HepG2 (cell line): ENCODE results near the gene MOCS1. TPM values are rescaled to one million over a fixed set of nuclear protein-coding genes. Genes with fewer than 3 reads are reported as not detected.

Source experiments
- ATAC-seq: fragments of 200-7000 bp; cut with Tn5 transposase; 3 replicates; pipeline ENCODE4 v1.9.1; 2020; ENCODE audit warnings: mild to moderate bottlenecking, moderate library complexity
- BruUV-seq: library from RNA; stranded (reverse); fragments of 400-500 nt; replicated peaks from 2 replicates; lab custom pipeline; 2021; lab: Mats Ljungman, UMichigan
- CTCF ChIA-PET: fragments of 300-600 bp; formaldehyde crosslinking; extraction: SDS; loops from one replicate; lab custom pipeline; 2021; ENCODE audit warnings: low total read pairs, inconsistent platforms, low intra/inter-chr PET ratio; lab: Yijun Ruan, JAX
- POLR2A ChIA-PET: fragments of 350-600 bp; sonication (Branson Sonifier 250); formaldehyde crosslinking; loops from one replicate; lab custom pipeline; 2020; ENCODE audit warnings: antibody characterized with exemption, inconsistent platforms; lab: Yijun Ruan, JAX
- DNase-seq: peaks from one replicate; pipeline ENCODE4 v3.0.0-alpha.2; 2015; ENCODE audit warnings: low spot score
- FAIRE-seq: peaks from 3 replicates; lab custom pipeline; 2011; peaks lifted over from hg19 to GRCh38; lab: Jason Lieb, UNC
- H2AFZ ChIP-seq: one replicate; pipeline ENCODE4 v1.6.1; 2011; ENCODE audit warnings: low read length, inconsistent platforms
- H3K27ac ChIP-seq: fragments of 300-600 bp; 3 replicates; pipeline ENCODE4 v1.8.0; 2011; ENCODE audit warnings: mixed run types, mild to moderate bottlenecking, mixed read lengths, low read length, inconsistent platforms; ENCODE audit not compliant: insufficient read depth; ENCODE audit errors: extremely low read length
- H3K27me3 ChIP-seq, 2 experiments: fragments of 200-600 bp in 1 of 2; 2 replicates in 1 of 2; 3 replicates in 1 of 2; pipeline versions ENCODE4 v1.6.0 to v1.8.0; 2011; ENCODE audit warnings: low read length in 2 of 2, mild to moderate bottlenecking in 2 of 2, moderate library complexity in 2 of 2, inconsistent platforms in 1 of 2; ENCODE audit not compliant: insufficient read depth in 2 of 2, control insufficient read depth in 1 of 2
- H3K36me3 ChIP-seq, 2 experiments: fragments of 200-600 bp in 1 of 2; replicated peaks in 1 of 2; 2 replicates in 1 of 2; 3 replicates in 1 of 2; pipeline versions ENCODE4 v1.5.1 to v1.8.0; 2011; ENCODE audit warnings: low read length in 2 of 2, inconsistent platforms in 1 of 2; ENCODE audit not compliant: insufficient read depth in 2 of 2, control insufficient read depth in 1 of 2
- H3K4me1 ChIP-seq: 2 replicates; pipeline ENCODE4 v1.5.1; 2012; ENCODE audit warnings: low read length, inconsistent platforms; ENCODE audit not compliant: insufficient read depth
- H3K4me2 ChIP-seq: 2 replicates; pipeline ENCODE4 v1.6.0; 2011; ENCODE audit warnings: low read depth, low read length, inconsistent platforms
- H3K4me3 ChIP-seq, 3 experiments: fragments of 200-600 bp in 1 of 3; sonication (generic), shearing (Covaris generic) in 1 of 3; replicated peaks in 1 of 3; 2 replicates each; pipeline ENCODE4 v1.5.1; 2011 to 2016; ENCODE audit warnings: low read length in 3 of 3, inconsistent platforms in 2 of 3, low read depth in 2 of 3, mild to moderate bottlenecking in 2 of 3, control low read depth in 1 of 3, mixed read lengths in 1 of 3; ENCODE audit not compliant: insufficient read depth in 1 of 3
- H3K79me2 ChIP-seq: one replicate; pipeline ENCODE4 v1.6.1; 2011; ENCODE audit warnings: low read length, inconsistent platforms; ENCODE audit not compliant: insufficient read depth
- H3K9ac ChIP-seq: 2 replicates; pipeline ENCODE4 v1.6.0; 2011; ENCODE audit warnings: mild to moderate bottlenecking, low read depth, low read length, inconsistent platforms; ENCODE audit not compliant: insufficient read depth
- H3K9me3 ChIP-seq: 2 replicates; pipeline ENCODE4 v1.5.1; 2012; ENCODE audit warnings: mild to moderate bottlenecking, low read length
- H4K20me1 ChIP-seq: 2 replicates; pipeline ENCODE4 v1.6.0; 2011; ENCODE audit warnings: inconsistent platforms, mild to moderate bottlenecking, low read length, moderate library complexity; ENCODE audit not compliant: insufficient read depth
- STAG1 ChIP-seq: sonication (generic); formaldehyde crosslinking; IDR thresholded peaks from 2 replicates; pipeline ENCODE4 v1.4.0; 2020; ENCODE audit warnings: missing genetic modification reagents
- ZNF768 ChIP-seq: sonication (generic); formaldehyde crosslinking; IDR thresholded peaks from 2 replicates; pipeline ENCODE4 v1.4.0; 2020; ENCODE audit warnings: missing genetic modification reagents
- WGBS: methylation state at CpG from one replicate; pipeline ENCODE4 v1.1.6; 2017; ENCODE audit warnings: low lambda C conversion rate; 5-methylcytosine and 5-hydroxymethylcytosine counted together
- in situ Hi-C: cut with HindIII; loops from 2 replicates; pipeline ENCODE4 v1.10.0; 2017; ENCODE audit warnings: low pct_unique_long_range_greater_than_20kb; ENCODE audit not compliant: extremely low pct_ligation_motif_present
- intact Hi-C: fragments of 100-400 bp; cut with micrococcal nuclease; formaldehyde crosslinking; loops from one replicate; pipeline ENCODE4 v1.10.0; 2022; ENCODE audit not compliant: unreplicated experiment
- polyA plus RNA-seq, 8 experiments: library from polyadenylated mRNA; depleted of rRNA in 3 of 8; stranded (reverse) in 7 of 8; unstranded in 1 of 8; fragments of >200 nt; fragmentation: Illumina TruSeq in 4 of 8; extraction: Trizol in 4 of 8; gene quantifications; 2 replicates each; pipeline versions ENCODE4 v1.2.1 to v1.2.3, GENCODE V29; 2011 to 2016; ENCODE audit warnings: low read depth in 4 of 8, missing spikeins in 1 of 8, mixed read lengths in 1 of 8; ENCODE audit not compliant: insufficient read depth in 1 of 8
- total RNA-seq, 5 experiments: library from RNA; depleted of rRNA; stranded (reverse); fragments of >200 nt; fragmentation: Illumina TruSeq; extraction: Trizol; gene quantifications; 2 replicates each; pipeline ENCODE4 v1.2.3, GENCODE V29; 2016; ENCODE audit warnings: low read depth in 1 of 5
- TF ChIP-seq, protein P1 (sequence below): sonication (generic); formaldehyde crosslinking; IDR thresholded peaks from 2 replicates; pipeline ENCODE4 v1.5.0; 2020; ENCODE audit warnings: mild to moderate bottlenecking, missing genetic modification reagents, moderate library complexity
- TF ChIP-seq, protein P2 (sequence below): fragments of 450-650 bp; IDR thresholded peaks from 2 replicates; pipeline ENCODE4 v1.6.1; 2016

MOCS1 gene
- total and polyA plus RNA-seq, 2 of the 13 experiments (the other 11 are each of a cell fraction or from before 2014, with no cell fraction given) = 5.3 to 11.7 TPM

DNA sequence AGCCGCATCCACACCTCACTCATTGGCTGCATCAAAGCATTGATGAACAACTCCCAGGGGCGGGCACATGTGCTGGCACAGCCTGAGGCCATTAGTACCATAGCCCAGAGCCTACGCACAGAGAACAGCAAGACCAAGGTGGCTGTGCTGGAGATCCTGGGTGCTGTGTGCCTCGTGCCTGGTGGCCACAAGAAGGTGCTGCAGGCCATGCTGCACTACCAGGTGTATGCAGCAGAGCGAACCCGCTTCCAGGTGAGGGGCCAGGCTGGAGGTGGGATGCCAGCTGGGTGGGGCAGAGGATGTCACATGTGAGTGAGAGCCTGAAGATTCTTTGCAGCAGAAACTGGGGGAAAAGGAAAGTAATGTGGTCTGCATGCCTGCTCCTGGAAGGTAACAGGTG, 66.7 kb downstream of the MOCS1 start:
- Histone ChIP-seq H3K9ac (no peak overlapping the region), H3K36me3 (no peaks in the 10 kb centered on the region), H2AFZ (no peak overlapping the region), H3K27me3 (no peaks in the 10 kb centered on the region), H3K4me3 (no peak overlapping the region), H3K4me1 (no peaks in the 10 kb centered on the region), H3K27ac (no peak overlapping the region), H4K20me1 (no peaks in the 10 kb centered on the region), H3K79me2 (no peaks in the 10 kb centered on the region), H3K9me3 (no peaks in the 10 kb centered on the region), H3K4me2 (no peak overlapping the region)
- BruUV-seq = no TSS peak
- peak; percentile 78 for ATAC-seq
- intact Hi-C loops (no loop called here), in situ Hi-C loops (loop anchor here (10.0 kb wide), 1 partner anchor 437 kb away; no protein-coding TSS in a partner anchor)
- FAIRE-seq = no peak
- WGBS = 33% methylated on average over 5 of the region's 6 CpGs
- DNase-seq = no peak
- ChIA-PET CTCF (interaction anchor here (1.5 kb wide), 1 partner anchor 25 kb away, joined by 5 read pairs; no protein-coding TSS in a partner anchor), POLR2A (no interaction called here)
- TF ChIP-seq, protein P1, sequence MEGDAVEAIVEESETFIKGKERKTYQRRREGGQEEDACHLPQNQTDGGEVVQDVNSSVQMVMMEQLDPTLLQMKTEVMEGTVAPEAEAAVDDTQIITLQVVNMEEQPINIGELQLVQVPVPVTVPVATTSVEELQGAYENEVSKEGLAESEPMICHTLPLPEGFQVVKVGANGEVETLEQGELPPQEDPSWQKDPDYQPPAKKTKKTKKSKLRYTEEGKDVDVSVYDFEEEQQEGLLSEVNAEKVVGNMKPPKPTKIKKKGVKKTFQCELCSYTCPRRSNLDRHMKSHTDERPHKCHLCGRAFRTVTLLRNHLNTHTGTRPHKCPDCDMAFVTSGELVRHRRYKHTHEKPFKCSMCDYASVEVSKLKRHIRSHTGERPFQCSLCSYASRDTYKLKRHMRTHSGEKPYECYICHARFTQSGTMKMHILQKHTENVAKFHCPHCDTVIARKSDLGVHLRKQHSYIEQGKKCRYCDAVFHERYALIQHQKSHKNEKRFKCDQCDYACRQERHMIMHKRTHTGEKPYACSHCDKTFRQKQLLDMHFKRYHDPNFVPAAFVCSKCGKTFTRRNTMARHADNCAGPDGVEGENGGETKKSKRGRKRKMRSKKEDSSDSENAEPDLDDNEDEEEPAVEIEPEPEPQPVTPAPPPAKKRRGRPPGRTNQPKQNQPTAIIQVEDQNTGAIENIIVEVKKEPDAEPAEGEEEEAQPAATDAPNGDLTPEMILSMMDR (CRISPR knock-in tag) = peak; percentile 54
- peak; percentile 52 for TF ChIP-seq STAG1 (CRISPR knock-in tag)
- TF ChIP-seq ZNF768 = peak; percentile 50; the same call in 1 of the 2 replicates
- TF ChIP-seq, protein P2, sequence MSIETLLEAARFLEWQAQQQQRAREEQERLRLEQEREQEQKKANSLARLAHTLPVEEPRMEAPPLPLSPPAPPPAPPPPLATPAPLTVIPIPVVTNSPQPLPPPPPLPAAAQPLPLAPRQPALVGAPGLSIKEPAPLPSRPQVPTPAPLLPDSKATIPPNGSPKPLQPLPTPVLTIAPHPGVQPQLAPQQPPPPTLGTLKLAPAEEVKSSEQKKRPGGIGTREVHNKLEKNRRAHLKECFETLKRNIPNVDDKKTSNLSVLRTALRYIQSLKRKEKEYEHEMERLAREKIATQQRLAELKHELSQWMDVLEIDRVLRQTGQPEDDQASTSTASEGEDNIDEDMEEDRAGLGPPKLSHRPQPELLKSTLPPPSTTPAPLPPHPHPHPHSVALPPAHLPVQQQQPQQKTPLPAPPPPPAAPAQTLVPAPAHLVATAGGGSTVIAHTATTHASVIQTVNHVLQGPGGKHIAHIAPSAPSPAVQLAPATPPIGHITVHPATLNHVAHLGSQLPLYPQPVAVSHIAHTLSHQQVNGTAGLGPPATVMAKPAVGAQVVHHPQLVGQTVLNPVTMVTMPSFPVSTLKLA = no peak
